DMS153 treated with DMSO at 0.1 percent for 48 hours (cell line): ENCODE data around the gene TSKU.
"Not testable (repeated sequence)": the region's sequence is repeated elsewhere in the genome, so short reads cannot be mapped to it uniquely, and the experiment has no call there.

ENCODE experiments used
- DNase-seq: peaks from one replicate; lab custom pipeline; 2025; ENCODE audit not compliant: unreplicated experiment; lab: John Stamatoyannopoulos, UW

The TSKU gene

GRCh38 chr11:76799066-76799804 is 16.1 kb downstream of the TSKU start:
- peak; percentile 40 for DNase-seq

DNA sequence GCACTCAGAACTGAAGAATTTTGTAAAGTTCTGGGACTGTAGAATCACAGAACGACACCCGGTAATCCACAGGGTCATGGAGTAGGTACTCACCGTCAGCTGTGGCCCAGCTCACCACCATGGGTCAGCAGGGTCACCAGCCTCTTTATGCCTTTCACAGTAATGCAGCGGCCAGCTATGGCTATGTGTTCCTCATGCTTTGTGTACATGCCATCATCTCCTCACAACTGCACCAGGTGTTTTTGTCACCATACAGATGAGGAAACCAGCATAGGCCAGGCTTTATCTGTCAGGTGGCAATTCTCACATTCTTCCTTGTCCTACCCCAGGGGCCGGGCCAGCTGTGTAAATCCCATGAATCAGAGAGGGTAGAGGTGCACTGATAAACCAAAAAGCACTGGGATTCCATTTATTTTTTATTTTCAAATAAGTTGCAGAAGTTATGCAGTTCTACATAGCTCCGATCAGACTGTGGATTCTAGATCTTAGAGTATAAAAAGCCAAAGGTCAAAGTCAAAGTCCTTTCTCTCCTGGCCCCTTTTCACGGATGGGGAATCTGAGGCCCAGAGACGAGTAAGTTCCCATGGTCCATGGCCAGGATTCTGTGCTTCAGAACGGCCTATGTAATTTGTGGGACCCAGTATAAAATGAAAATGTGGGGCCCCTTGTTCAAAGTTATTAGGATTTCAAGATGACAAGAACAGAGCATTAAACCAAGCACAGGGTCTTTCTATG is 17.5 kb downstream of the TSKU start:
- DNase-seq, result no peak

- DNase-seq, result no peak
Measured at GRCh38 chr11:76801225-76801624, 18.1 kb downstream of the TSKU start.

- DNase-seq, result peak; percentile 16
Measured at GRCh38 chr11:76801736-76802135, 18.6 kb downstream of the TSKU start.

- DNase-seq, result no peak
Measured at GRCh38 chr11:76802151-76802550, 19.0 kb downstream of the TSKU start.

DNA sequence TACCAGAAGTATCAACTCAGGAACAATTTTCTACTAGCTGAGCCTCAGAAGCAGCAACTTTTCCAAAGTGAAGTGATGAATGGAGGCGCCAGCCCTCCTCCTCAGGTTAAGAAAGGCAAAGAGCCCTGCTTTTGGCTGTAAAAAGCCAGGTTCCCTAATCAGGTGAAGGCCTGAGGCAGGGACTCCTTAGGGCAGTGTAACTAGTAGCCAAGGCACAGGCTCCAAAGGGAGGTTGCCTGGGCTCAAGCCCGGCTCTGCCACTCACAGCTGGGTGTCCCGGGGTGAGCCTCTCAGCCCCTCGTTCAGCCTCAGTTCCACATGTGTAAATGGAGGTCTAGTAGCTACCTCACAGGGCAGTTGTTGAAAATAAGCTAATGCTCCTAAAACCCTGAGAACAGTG is 19.5 kb downstream of the TSKU start:
- DNase-seq, result no peak

DNA sequence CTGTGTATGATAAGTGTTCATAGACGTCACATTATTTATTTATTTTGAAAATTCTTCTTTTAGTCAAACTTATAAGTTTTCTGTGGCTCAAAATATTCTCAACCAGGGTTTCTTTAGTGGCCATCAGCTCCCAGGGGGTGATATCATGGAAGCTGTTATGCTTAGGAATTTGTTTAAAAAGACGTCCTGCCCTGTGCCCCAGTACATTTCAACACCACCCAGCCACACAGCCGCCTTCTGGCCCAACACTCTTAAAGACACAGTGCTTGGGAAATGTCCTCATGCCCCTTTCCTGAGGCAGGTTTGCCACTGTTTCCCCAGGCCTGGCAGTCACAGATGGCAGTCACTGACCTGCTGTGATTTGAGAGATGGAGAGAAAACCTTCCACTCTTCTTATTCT is 19.9 kb downstream of the TSKU start:
- no peak for DNase-seq

DNA sequence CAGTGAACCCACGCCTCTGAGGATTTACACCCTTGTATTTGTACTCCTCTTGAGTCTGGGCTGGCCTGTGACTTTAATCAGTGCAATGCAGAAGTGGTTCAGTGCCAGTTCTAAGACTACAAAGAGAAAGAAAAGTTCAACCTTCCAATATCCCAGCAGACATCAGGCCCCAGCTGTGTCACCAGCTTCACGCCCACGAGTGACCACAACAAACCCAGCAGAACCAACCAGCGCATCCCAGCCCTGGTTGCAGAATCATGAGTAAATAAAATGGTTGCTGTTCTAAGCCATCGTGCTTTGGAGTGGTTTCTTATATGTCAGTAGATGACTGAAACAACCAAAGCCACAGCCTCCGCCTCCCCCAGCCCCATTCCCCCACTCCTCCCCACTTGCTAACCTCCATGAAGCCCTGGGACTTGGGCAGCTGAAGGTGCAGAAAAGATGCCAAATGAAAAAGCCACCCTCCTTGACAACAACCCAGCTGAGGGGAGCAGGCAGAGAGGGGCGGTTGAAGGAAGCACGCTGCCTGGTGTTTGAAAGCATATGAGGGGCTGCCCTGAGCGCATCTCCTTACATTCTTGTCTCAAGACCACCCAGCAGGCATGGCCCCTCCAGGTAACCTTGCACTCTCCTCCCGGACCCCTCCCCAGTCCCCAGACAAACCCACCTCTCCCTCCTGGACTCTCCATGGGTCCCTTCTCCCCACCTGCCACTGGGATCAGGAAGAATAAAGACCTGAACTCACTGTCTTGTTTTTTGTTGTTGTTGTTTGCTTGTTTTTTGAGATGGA is 20.9 kb downstream of the TSKU start:
- no peak for DNase-seq

- DNase-seq, result no peak
Measured at GRCh38 chr11:76805206-76805913, 22.2 kb downstream of the TSKU start.

- no peak for DNase-seq
Measured at GRCh38 chr11:76806131-76806530, 23.0 kb downstream of the TSKU start.

GRCh38 chr11:76806608-76807205 is 23.6 kb downstream of the TSKU start:
- DNase-seq, result no peak

DNA sequence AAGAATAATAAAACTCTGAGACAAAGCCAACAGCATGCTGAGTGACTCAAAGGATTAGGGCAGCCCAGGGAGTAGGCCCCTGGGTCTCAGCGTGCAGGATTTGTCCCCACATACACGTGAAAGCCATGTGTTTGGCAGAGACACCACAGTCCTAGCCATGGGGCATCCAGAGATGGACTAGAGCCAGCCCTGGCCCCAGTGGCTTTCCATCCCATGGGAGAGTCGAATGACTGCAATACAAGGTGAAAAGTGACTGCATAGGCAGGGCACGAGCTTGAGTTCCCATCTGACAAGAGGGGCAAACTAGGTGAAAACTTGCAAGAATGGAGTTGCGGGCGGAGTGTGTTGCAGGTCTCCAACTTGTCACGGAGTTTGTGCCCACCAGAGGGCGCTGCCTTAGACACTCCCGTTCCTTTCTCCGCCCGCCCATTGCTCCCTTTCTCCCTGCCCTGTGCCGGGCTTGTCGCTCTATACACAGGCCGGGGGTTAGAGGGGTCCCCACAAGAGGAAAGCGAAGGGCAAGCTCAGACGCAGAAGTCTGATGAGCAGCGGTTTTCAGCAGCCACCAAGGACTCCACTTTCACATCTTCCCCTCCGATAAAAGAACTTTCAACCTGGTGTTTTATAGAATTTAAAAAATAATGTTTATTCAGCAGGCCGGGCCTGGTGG is 24.2 kb downstream of the TSKU start:
- DNase-seq, result peak; percentile 79

DNA sequence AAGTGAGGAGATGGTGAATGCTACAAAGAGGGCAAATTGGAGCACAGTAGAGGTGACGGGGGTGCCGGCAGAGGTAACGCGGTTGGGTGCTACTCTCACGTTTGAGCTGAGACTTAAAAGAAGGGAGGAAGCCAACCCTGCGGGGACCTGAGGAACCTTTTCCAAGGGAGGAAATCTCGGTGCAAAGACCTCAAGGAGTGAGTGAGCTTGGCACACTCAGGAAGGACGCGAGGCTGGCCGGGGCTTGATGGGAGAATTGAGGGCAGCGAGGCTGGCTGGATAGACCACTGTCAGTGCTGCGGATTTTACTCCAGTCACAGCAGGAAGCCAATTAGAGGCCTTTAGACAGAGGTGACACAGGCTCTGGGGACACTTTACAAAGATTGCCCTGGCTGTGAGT is 25.0 kb downstream of the TSKU start:
- no peak for DNase-seq

DNA sequence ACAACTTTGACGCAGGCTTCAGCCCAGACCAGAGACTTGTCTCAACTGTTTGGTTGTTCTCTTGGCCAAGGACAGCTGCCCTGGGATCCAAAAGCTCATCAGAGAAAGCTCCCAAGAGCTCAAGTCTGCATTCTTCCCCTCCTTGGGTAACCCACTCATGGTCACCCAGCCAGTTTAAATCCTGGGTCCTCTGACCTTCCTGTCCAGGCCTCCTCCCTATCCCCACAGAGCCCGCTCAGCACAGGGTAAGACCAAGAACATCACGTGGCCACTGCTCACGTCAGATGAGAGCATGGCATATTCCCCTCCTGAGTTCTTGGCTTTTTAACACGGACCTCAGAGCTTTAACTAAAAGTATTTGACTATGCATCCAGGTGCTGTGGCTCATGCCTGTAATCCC is 25.8 kb downstream of the TSKU start:
- no peak for DNase-seq

- DNase-seq, result no peak
Measured at GRCh38 chr11:76810151-76810853, 27.1 kb downstream of the TSKU start.

GRCh38 chr11:76811259-76811658 is 28.1 kb downstream of the TSKU start:
- no peak for DNase-seq

DNA sequence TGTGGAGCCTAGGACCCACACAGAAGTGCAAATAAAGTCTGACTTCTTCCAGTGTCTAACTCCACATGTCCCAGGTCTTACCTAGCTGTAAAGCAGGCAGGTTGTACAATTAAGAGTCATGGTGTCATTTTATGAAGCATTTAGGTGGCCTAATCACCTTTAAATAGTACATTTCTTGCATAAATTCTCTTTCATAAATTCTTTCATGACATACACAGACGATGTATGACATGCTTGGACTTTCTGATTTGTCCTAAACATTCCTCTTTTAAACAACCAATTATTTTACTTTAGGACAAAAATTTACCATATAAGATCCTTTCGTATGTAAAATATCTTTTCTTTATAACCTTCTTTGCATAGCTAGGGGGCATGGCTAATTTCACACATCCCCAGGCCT is 31.3 kb downstream of the TSKU start:
- DNase-seq, result no peak

DNA sequence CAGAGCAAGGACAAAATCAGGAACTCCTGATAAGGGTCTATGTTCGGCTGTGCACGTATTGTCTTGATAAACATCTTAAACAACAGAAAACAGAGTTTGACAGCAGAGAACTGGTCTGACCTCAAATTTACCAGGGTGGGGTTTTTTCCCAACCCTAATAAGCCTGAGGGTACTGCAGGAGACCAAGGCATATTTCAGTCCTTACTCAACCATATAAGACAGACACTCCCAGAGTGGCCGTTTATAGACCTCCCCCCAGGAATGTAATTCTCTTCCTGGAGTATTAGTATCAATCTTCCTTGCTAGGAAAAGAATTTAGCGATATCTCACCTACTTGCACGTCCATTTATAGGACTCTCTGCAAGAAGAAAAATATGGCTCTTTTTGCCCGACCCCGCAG is 32.5 kb downstream of the TSKU start:
- DNase-seq, result not testable (repeated sequence)

- no peak for DNase-seq
Measured at GRCh38 chr11:76820184-76820566, 37.0 kb downstream of the TSKU start.

DNA sequence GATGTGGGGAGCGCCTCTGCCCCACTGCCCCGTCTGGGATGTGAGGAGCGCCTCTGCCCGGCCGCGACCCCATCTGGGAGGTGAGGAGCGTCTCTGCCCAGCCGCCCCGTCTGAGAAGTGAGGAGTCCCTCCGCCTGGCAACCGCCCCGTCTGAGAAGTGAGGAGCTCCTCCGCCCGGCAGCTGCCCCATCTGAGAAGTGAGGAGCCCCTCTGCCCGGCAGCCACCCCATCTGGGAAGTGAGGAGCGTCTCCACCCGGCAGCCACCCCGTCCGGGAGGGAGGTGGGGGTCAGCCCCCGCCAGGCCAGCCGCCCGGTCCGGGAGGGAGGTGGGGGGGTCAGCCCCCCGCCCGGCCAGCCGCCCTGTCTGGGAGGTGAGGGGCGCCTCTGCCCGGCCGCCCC is 38.2 kb downstream of the TSKU start:
- DNase-seq, result not testable (repeated sequence)
